ENCODE results near the gene RPL4.

DNA sequence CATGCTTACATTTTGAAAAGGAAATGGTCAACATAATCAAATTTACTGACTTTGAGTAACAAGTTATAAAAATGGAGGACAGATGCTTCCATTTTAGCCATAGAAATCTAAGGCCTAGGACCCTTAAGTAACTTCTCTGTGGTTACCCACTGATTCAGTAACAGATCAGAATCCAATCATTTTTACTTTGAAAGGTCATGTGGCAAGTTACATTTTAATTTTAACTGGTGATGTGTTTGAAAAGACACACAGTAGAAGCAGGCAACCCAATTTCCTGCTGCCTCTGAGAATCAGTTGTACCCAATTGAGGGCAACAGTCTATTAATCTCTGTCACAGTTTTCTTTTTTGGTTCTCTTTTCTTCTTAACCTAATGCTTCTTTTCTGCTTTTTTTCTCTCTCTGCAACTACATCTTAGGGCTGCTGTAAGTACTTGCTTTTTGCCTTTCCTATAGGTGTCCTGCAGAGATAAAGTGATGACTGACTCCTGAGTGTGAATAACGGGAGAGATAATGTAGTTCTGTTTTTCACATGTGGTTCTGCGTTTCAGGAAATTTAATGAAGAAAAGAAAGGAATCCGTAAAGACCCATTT, 3.7 kb upstream of the RPL4 start:
- TF ChIP-seq ARNTL (CRISPR knock-in tag; IDR thresholded peaks at IDR 0.05; ENCODE audit: borderline replicate concordance, low read depth) (no peak), SNAI2 (CRISPR knock-in tag; IDR thresholded peaks at IDR 0.05) (no peak), ZNF8 (CRISPR knock-in tag; IDR thresholded peaks at IDR 0.05) (no peak), ZNF565 (CRISPR knock-in tag; conservative IDR thresholded peaks at IDR 0.05; ENCODE audit: low read depth) (no peak), TCF4 (CRISPR knock-in tag; IDR thresholded peaks at IDR 0.05; ENCODE audit: borderline replicate concordance) (no peak)
- TF ChIP-seq, protein P1, sequence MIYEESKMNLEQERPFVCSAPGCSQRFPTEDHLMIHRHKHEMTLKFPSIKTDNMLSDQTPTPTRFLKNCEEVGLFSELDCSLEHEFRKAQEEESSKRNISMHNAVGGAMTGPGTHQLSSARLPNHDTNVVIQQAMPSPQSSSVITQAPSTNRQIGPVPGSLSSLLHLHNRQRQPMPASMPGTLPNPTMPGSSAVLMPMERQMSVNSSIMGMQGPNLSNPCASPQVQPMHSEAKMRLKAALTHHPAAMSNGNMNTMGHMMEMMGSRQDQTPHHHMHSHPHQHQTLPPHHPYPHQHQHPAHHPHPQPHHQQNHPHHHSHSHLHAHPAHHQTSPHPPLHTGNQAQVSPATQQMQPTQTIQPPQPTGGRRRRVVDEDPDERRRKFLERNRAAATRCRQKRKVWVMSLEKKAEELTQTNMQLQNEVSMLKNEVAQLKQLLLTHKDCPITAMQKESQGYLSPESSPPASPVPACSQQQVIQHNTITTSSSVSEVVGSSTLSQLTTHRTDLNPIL (CRISPR knock-in tag; IDR thresholded peaks at IDR 0.05; ENCODE audit: low read depth), result no peak
- TF ChIP-seq, protein P2, sequence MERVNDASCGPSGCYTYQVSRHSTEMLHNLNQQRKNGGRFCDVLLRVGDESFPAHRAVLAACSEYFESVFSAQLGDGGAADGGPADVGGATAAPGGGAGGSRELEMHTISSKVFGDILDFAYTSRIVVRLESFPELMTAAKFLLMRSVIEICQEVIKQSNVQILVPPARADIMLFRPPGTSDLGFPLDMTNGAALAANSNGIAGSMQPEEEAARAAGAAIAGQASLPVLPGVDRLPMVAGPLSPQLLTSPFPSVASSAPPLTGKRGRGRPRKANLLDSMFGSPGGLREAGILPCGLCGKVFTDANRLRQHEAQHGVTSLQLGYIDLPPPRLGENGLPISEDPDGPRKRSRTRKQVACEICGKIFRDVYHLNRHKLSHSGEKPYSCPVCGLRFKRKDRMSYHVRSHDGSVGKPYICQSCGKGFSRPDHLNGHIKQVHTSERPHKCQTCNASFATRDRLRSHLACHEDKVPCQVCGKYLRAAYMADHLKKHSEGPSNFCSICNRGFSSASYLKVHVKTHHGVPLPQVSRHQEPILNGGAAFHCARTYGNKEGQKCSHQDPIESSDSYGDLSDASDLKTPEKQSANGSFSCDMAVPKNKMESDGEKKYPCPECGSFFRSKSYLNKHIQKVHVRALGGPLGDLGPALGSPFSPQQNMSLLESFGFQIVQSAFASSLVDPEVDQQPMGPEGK (CRISPR knock-in tag; IDR thresholded peaks at IDR 0.05; ENCODE audit: borderline replicate concordance), result no peak
- TF ChIP-seq, protein P3, sequence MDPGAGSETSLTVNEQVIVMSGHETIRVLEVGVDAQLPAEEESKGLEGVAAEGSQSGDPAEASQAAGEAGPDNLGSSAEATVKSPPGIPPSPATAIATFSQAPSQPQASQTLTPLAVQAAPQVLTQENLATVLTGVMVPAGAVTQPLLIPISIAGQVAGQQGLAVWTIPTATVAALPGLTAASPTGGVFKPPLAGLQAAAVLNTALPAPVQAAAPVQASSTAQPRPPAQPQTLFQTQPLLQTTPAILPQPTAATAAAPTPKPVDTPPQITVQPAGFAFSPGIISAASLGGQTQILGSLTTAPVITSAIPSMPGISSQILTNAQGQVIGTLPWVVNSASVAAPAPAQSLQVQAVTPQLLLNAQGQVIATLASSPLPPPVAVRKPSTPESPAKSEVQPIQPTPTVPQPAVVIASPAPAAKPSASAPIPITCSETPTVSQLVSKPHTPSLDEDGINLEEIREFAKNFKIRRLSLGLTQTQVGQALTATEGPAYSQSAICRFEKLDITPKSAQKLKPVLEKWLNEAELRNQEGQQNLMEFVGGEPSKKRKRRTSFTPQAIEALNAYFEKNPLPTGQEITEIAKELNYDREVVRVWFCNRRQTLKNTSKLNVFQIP (CRISPR knock-in tag; IDR thresholded peaks at IDR 0.05; ENCODE audit: borderline replicate concordance, low read depth), result no peak
